Measurements from ENCODE around the gene TMEM178A.
A peak's percentile ranks its signal among the peaks of the same experiment; 100 is the strongest.

The TMEM178A gene

DNA sequence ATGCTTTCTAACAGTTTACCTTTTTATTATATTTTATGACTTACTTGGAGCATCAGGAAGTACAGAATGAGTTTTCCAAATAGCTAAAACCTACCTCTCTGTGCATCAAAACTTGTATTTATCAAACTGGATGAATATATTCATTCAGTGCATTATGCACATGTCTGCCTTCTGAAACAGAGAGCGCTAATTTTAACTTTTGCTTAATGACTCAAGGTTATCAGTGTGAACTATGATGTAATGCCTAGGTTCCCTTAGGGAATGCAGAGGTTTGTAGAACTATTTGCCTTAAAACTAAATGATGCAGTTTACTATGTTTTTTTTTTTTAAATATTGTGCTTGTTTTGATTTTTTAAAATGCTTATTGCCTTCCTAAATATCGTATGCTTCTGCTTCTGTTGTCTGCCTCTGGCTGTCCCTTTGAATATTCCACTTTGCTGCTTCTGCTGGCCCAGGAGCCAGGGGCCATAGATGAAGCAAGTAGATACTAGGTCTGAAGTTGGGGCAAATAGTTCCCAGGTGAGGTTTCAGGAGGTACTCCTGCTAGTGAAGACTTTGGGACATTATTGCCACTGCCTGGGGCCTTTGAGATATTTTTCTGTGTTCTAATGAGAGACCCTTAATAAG is 16.5 kb downstream of the TMEM178A start:
- no peak for DNase-seq

DNA sequence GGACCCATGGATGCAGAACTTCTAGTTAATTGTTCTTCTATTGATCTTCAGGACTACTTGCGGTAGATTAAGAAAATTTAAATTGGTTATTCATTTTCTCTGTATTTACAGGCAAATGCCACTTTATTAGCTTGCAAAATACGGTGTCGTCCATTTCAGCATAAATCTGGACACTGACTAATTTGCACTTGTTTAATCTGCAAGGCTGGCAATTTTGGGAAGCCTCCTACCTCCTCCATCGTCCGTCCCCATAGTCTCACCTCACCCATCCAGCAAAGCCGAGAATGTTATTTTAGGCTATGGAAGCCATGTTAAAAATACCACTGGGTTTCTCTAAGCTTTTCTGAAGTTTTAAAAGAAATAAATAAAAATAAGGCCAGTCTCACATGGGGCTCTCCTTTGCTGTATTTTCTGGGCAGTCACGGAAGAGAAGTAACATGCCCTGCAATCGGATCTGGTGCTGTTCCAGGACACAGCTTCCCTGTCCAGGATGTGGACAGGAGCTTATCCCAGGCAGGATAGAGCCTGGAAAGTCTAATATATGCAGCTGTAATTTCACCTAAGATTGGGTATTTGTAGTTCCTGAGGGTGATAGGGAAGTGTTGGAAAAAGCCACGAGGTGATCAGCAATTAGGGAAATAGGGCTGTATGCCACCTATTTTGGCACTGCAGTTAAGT is 17.4 kb downstream of the TMEM178A start:
- no peak for DNase-seq

DNA sequence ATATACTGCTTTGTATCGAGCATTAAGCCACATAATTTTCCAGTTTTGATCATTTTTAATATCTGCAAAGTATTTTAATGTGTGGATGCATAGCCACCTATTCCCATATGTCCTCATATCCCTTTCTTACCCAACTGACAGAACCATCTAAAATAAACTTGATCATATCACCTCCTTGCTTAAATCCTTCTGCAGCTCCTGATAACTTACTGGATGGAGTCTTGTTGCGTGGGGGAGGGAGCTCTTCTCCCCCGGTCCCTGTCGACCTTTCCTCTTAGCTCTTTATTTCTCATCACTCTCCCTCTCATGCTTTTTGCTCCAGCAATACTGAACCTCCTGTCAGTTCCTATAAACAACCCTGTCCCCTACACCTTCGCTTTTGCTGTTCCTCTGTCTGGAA is 18.7 kb downstream of the TMEM178A start:
- DNase-seq = no peak

DNA sequence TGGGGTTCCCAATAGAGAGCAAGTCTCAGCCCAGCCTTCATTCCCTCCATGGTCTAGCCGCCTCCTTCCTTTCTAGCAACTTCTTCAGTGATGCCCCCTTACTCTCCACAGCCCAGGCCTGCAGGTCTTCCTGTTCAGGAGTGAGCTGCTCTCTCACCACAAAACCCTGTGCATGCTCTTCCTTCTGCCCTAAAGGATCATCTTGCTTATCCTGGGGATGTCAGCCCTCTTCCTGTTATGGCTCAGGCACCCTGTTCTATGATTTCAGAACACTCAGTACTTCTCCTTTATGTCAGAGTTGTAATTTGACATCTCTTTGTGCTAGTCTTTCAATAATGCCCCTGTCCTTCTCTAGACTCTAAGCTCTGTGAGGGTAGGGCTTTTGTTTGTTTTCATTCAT is 19.4 kb downstream of the TMEM178A start:
- DNase-seq = peak; percentile 98 to 99

DNA sequence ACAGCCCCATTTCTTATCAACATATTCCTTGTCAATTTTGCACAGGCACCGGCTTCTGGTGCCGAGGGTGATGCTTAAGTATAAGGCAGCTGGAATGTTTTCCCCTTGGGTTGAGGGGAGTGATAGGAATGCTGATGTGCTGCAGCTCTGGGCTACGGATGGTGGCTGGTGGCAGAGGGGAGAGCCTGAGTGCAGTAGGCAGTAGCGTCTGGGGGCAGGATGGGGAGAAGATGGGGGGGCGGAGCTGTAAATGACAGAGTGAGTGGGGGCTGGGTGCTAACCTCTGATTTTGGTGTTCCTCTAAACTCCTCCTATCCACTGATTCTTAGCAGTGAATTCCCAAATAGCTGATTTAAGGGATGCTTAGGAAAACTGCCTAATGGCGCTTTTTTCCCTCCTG is 20.7 kb downstream of the TMEM178A start:
- DNase-seq = no peak

DNA sequence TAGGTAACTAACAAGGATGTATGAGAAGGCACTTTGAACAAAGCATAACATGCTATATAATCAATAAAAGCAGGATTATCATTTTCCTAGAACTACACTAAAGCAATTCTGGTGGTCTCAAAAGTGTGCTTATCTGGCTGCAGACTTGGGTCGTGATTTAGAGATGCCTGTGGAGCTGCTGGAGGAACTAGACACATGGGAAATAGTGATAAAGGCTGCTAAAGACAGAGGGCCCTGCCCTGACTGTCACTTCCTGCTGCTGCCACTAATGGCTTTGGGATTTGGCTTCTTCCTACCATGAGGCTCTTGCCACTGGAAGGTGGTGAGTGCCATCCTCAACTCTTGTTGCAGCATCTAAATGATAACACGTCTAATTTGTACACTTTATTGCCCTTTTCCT is 22.5 kb downstream of the TMEM178A start:
- DNase-seq = peak in 1 of 2 experiments; percentile 8

DNA sequence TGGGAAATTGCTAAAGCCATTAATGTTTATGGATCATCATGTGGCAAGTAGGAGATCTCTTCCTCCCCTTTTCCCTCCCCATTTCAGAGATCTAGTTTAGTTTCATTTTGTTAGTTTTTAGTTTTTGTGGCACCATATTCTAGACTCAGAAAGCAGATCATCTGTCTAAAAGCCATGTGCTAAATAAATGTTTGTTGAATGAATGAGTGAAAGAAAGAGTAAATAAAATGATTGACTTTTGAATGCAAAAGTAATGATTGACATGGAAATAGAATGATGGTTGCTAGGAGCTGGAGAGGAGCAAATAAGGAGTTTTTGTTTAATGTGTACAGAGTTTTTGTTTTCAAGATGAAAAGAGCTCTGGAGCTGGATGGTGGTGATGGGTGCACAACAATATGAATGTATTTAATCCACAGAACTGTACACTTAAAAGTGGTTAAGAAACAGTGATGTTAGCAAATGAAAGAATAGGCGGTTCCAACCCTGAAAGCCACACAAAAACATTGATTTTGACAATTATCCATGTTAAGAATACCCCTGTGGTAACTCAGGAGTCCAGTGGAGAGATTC is 23.6 kb downstream of the TMEM178A start:
- no peak for DNase-seq

DNA sequence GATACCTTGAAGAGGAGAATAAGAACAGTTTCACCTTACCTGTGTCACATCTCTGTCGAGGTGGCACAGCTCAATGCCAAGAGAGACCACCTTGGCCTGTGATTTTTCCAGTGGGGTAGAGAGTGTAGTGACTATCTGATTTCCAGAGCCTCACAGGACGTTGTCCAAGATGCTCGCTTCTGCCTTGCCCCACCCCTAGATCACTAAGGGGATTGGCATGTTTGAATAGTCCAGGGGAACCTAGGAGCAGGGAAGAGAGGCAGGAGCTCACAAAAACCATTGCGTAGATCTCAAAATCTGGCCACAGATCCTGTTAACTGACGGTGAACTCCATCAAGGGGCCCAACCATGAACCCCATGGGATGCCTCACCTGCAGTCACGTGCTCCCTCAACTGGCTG is 24.2 kb downstream of the TMEM178A start:
- no peak for DNase-seq

DNA sequence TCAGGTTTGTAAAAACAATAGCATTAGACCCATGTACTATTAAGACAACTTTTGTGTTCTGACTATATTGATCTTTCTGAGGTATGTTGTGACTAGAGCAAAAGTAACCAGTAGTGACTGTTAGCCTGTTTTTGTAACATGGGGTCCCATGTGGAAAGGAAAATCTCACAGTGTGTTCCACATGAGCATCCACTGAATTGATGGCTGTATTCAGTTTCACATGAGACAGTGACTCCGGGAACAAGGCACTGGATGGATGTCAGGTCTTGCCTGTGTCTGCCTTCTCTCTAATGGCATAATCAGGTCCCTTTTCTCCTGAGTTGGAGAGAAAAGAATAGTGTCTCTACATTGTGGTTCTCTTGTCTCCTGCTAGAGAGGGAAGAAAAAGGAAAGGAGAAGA is 27.5 kb downstream of the TMEM178A start:
- no peak for DNase-seq

DNA sequence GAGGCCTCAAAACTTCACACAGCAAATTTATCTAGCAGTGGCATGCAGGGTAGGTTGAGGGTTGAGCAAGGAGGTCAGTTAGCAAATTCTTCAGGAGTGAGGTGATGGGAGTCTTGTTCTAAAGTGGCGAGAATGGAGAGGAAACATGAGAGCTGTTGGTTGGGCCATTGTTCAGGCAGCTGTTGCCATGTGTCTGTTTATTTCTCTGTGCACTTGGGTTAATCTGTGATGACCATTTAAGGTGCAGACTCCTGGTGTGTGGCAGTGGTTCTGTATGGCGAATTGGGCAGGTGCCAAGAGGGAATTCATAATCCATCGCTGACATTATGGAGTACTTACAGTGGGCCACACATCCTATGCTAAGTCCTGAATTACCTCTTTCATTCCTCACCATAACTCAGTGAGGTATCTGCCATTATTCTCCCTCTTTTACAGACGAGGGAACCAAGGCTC is 30.4 kb downstream of the TMEM178A start:
- DNase-seq = no peak

DNA sequence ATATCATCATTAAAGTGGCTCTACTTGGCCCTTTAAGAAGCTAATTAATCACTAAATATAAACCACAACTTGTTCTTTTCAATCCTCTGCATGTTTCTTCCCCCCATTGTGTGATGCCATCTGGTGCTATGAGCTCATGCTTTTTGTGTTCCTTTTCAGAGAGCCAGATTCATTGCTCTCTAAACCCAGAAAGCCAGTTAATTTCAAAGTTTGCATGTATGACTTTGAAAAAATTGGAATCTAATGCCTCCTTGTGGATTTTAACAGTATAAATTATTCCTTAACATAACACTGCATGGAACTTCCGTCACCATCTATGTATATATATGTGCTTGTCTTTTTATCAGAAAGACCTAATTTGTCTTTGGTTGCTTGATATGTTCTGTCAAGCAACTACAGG is 31.1 kb downstream of the TMEM178A start:
- DNase-seq = peak; percentile 47 to 57

DNA sequence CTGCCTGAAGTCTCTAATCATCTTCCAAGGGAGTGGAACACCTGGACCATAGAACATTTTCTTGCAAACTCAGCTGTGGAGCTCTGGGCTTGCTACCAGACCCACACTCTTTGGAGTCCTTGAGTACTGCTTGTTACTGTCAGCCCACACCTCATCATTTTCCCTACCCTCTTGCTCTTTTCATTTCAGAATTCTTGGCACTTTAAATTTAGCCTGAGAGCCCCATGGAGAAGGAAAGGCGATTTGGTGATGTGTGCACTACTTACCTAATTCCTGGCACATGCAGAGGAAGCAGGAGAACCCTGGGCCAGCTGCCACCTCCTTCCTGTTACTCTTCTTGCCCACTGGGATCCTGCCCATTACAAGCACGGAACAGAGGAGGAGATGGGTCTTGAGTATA is 31.7 kb downstream of the TMEM178A start:
- no peak for DNase-seq

DNA sequence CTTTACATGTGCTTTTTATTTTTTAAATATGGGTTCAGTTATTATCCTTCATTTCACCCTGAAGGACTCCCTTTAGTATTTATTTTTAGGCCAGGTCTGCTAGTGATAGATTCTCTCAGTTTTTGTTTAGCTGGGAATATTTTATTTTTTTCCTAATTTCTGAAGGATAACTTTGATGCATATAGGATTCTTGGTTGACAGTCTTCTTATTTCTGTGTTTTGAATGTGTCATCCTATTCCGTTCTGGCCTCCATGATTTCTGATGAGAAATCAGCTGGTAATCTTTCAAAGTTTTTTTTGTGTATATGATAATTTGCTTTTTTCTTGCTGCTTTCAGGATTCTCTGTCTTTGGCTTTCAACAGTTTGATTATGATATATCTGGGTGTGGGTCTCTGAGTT is 35.4 kb downstream of the TMEM178A start:
- DNase-seq = no peak

DNA sequence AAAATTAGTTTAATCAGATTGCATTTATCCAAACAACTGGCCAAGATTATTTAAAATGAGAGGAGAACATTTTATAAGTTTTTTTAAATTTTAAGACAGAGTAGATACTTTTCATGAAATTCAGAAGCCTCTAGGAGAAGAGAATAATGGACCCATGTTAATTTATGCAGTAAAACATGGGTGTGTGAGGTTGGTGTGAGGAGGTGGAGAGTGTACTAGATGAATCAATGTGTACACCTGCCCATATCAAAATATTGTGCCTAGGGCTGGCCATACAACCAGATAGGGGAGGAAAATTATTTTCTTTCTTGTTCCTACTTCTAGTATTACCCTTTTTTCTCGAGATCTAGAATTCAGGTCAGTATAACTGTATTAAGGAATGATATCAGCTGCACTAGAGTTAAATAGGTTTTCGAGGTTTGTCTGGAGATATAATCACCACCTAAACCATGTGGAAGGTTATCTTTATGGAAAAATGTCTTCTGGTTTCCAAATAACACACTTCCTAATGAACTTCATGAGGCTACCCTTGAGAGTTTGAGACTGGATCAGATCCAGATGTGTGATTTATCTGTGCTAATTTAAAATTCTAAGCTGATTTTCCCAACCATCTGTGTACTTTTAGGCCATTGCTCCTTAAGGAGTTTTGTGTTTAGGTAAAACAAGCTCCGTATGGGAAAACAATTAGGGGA is 37.6 kb downstream of the TMEM178A start:
- DNase-seq = no peak

DNA sequence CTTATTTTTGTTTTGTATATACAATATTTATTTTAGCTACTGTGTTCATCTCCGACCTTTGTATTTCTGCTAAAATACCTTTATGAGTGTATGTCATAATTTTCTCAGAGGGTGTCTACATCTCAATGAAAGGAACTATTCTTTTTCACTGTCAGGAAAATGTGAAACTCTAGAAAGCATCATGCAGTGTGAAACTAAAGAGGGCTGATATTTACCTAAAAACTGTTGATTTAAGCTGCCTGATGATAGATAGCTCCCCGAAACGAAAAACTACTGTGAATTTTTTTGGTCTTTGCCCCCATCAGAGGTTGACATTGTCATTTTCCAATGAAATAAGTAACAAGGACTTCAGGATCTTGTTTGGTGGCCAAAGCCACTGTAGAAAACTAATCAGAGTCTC is 38.8 kb downstream of the TMEM178A start:
- no peak for DNase-seq

DNA sequence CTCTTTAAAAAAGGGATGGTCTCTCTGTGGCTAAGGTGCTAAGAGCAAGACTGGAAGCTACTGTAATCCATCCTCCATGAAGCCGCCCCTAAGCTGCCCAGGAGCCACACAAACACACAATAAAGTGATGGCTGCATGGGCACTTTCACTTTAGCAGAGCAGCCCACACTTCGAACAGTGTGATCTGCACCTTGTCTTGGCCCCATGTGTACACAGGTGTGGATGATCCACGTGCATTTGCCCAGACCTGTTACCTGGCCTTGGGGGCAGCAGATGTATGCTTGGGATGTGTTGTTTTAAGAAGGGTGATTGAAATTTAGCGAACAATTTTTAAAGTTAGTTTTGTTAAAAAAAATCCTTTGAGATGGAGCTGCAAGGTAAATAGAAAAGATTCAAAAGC is 39.9 kb downstream of the TMEM178A start:
- no peak for DNase-seq

DNA sequence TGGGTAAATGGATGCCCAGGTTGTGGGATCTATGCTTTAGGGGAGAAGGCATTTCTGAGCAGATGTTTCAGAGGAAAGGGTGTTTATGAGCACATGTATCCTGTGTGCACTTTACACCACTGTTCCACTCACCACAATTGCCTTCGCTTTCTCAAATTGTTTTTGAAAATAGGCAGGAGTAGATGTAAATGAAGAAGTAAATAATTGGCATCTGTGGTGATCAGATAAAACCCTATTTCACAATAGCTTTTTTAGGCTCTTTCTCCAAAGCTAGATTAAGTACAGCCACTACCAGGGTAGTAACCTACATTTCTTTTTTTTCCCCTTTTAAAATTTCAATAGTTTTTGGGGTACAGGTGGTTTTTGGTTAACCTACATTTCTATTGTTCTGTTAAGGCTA is 40.6 kb downstream of the TMEM178A start:
- DNase-seq = no peak

DNA sequence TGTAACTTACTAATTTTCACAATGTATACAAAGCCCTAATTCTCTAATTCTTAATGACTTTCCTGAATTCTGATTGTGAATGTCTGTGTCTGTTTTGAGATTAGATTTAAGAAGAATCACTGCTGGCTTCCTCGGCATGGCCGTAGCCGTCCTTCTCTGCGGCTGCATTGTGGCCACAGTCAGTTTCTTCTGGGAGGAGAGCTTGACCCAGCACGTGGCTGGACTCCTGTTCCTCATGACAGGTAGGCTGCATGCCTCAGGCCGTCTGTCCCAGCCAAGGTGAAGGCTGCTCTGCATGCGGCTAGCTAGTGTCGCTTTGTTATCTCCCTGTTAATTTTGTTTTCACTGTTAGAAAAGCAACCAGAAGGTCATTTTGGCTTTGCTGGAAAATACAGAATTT is 41.2 kb downstream of the TMEM178A start:
- no peak for DNase-seq

DNA sequence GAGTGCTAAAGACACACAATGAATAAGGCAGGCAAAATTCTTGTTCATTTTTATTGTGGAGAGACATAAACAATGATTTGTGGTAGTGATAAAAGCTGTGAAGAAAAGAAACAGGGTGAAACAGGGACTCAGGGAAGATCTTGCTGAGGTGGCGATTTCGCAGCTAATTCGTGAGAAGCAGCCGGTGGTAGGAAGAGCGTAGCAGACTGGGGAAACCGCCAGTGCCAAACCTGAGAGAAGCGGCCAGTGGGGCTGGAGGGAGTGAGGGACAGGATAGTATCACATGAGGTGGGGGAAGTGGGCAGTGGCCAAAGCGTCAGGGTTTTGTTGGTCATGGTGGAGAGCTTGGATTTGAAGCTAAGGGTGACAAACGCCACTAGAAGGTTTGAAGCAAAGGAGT is 42.3 kb downstream of the TMEM178A start:
- no peak for DNase-seq

DNA sequence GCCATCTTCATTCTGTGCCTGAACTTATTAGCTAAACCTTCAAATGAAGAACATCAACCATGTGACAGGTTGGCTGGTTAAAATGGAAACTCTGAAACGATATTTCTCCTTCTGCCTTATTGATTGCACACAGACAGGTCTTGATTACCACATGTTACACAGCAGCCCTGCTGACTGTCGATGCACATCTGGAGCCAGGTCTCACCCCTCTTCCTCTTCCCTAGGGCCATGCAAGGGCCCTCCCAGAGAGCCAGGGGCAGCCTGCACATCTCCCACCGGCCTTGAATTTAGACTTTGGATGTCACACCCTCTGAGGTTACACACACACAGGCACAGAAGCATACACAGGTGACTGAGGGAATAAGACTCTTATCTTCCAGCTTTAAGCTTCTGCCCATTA is 45.1 kb downstream of the TMEM178A start:
- no peak for DNase-seq

DNA sequence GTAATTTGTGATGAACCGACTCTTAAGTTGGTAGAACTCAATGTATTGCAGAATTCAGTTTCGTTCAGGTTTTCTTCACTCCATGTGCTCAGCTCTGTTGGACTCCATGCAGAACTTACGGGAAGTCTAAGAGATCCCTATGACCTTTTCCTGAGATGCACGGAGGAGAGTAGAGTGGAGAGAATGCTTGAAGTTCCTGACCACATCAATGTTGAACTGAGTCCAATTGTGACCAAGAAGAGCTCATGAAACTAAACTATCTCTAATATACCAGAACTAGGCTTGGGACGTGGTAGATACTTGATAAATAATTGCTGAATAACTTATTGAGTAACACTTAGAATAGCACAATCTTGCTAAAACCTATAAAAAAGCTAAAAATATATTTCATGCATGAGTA is 47.2 kb downstream of the TMEM178A start:
- no peak for DNase-seq

DNA sequence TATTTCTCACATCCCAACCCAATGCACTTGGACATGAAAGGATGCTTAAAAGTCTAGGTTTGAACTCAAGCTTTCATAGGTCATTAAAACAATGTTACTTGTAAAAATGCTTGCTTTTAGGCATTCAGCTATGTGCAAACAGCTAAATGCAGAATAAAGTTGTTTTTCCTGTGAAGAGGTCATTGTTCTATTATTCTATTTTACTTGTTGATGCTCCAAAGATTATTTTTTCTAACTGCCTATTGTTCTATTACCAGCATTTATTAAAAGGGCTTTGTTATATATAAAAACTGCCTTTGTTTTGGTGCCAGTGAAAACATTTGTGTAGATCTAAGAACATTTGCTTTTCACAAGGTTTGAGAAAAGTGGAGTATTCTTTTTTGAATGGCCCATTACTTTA is 49.4 kb downstream of the TMEM178A start:
- no peak for DNase-seq

DNA sequence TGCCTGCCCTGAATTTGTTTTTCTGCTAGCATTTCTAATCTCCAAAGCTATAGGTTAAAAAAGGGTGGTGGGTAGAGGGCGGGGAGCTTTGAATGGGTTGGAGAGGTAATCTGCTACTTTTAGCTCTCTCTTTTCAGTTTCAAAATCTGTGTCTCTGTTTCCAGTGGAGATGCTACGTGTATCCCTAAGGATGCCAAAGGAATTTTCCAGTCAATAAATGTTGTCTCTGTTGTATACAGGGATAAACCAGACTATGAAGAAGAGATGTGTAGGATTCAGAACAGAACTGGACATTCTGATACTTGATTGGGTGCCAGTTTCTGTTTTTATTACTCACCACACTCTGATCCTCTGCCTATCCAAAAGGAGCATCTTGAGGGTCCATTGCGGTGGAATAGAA is 50.1 kb downstream of the TMEM178A start:
- DNase-seq = no peak

DNA sequence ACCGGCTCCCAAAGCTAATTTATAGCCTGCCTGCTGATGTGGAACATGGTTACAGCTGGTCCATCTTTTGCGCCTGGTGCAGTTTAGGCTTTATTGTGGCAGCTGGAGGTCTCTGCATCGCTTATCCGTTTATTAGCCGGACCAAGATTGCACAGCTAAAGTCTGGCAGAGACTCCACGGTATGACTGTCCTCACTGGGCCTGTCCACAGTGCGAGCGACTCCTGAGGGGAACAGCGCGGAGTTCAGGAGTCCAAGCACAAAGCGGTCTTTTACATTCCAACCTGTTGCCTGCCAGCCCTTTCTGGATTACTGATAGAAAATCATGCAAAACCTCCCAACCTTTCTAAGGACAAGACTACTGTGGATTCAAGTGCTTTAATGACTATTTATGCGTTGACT is 51.4 kb downstream of the TMEM178A start:
- DNase-seq = no peak
